Measurements from ENCODE around the gene S100B. TPM values are rescaled to one million over a fixed set of nuclear protein-coding genes. Genes with fewer than 3 reads are reported as not detected.

The S100B gene
- total and polyA plus RNA-seq, 9 of the 15 experiments (the other 6 are each of a cell fraction or from before 2014, with no cell fraction given) = not detected

DNA sequence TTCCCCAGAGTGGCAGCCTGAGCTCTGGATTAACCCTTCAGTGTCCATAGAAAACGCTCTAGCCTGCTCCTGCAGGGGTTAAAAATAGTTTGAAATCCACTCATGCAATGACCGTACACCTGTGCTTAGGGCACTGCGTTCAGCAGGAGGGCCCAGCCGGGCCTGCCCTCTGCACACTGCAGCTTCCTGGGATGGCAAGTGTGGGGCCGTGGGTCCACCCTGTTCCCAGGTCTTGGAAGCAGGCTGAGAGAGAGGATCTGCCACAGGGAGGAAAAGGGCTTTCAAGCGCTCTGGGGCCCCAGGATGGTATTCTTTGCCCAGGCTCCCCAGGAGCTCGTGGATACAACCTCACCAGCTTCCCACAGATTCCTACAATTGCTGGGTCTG, 1.5 kb upstream of the S100B start (continued):
- no peak for TF ChIP-seq PATZ1 (CRISPR knock-in tag; IDR thresholded peaks at IDR 0.05; ENCODE audit: borderline replicate concordance)
- TF ChIP-seq TEAD2 (tag; IDR thresholded peaks at IDR 0.05) = no peak
- no peak for TF ChIP-seq MTA3 (IDR thresholded peaks at IDR 0.05; ENCODE audit: borderline replicate concordance)
- TF ChIP-seq MCM5 (IDR thresholded peaks at IDR 0.05; ENCODE audit: low read depth) = no peak

GRCh38 chr21:46605767-46606426, 1.0 kb upstream of the S100B start:
- no peak overlapping the region for H2AFZ ChIP-seq (ENCODE audit: low read depth, low read length)
- ATAC-seq (peak; percentile 55), DNase-seq (ENCODE audit: extremely low read depth in 1 of 4, low spot score in 3 of 4) (peak in 3 of 4 experiments; percentile 6 to 13 (median 8)), FAIRE-seq (no peak)
- TF ChIP-seq SPI1 (IDR thresholded peaks at IDR 0.05; ENCODE audit: borderline replicate concordance, low read depth, low read length) (peak; percentile 67), TARDBP (IDR thresholded peaks at IDR 0.05) (no peak), NRF1 (conservative IDR thresholded peaks at IDR 0.05 in 1 of 2, IDR thresholded peaks at IDR 0.05 in 1 of 2) (peak; percentile 10 to 26; a peak in 1 of 4 replicates), ZBTB7A (IDR thresholded peaks at IDR 0.05; ENCODE audit: borderline replicate concordance, control insufficient read depth, low read depth, low read length) (no peak)
- no peak overlapping the region for H3K4me2 ChIP-seq (ENCODE audit: insufficient read depth, low read length)
- no peak overlapping the region for H3K4me3 ChIP-seq
- peaks cover 42 to 44% of the 10 kb centered on the region in 2 experiments for H3K27me3 ChIP-seq (ENCODE audit: control insufficient read depth in 2 of 2, insufficient read depth in 2 of 2, low read length in 2 of 2)
- H3K4me1 ChIP-seq (replicated peaks in 1 of 2; ENCODE audit: control insufficient read depth in 2 of 2, insufficient read depth in 2 of 2, low read length in 2 of 2) = peaks cover 6 to 8% of the 10 kb centered on the region in 2 experiments; a peak in 2 of 5 replicates
- intact Hi-C loops (cut with micrococcal nuclease) = no loop called here
- in situ Hi-C loops (cut with MboI) = no loop called here
- no peaks in the 10 kb centered on the region for H4K20me1 ChIP-seq (replicated peaks; ENCODE audit: control insufficient read depth, insufficient read depth, low read length)
- ChIA-PET CTCF (ENCODE audit: low intra/inter-chr PET ratio) (no interaction called here), POLR2A (interaction anchor here (0.6 kb wide), 1 partner anchor 371 kb away, joined by 3 read pairs; no protein-coding TSS in a partner anchor)
- H3K36me3 ChIP-seq (ENCODE audit: control insufficient read depth, insufficient read depth, low read length) = no peaks in the 10 kb centered on the region
- H3K79me2 ChIP-seq (ENCODE audit: control insufficient read depth, insufficient read depth, low read length) = no peaks in the 10 kb centered on the region
- no TSS peak for BruUV-seq (replicated peaks)
- no peaks in the 10 kb centered on the region for H3K9me1 ChIP-seq (ENCODE audit: control insufficient read depth, insufficient read depth, low read length)
- H3K9me3 ChIP-seq (replicated peaks; ENCODE audit: control insufficient read depth, insufficient read depth, low read depth, low read length) = no peaks in the 10 kb centered on the region
- no peak overlapping the region for H3K9ac ChIP-seq (ENCODE audit: insufficient read depth in 1 of 2, low read depth in 2 of 2, low read length in 2 of 2)
- H3K27ac ChIP-seq (ENCODE audit: extremely low read depth, low read depth, low read length) = no peak overlapping the region
- 21% methylated on average over 14 of the region's 14 CpGs for WGBS (ENCODE audit: insufficient coverage, low coverage, missing lambda C conversion rate)

Measured in K562 (cell line).